Erythroblast (primary cell): Measurements from ENCODE around the gene KCNG2.

Experiments
- DNase-seq, 2 experiments: peaks; one replicate each; lab custom pipeline; 2025; lab: John Stamatoyannopoulos, UW
- GATA1 ChIP-seq: IDR thresholded peaks from 2 replicates; pipeline ENCODE4 v1.6.1; 2011; ENCODE audit warnings: low read depth, mild to moderate bottlenecking, control low read depth, low read length, moderate library complexity
- POLR2A ChIP-seq: IDR thresholded peaks from 2 replicates; pipeline ENCODE4 v1.6.1; 2011; ENCODE audit warnings: mild to moderate bottlenecking, low read length

KCNG2 gene

GRCh38 chr18:79879566-79879965 is 81.8 kb downstream of the KCNG2 start:
- no peak for DNase-seq
- no peak for TF ChIP-seq GATA1
- TF ChIP-seq POLR2A: no peak

GRCh38 chr18:79881695-79882094 is 84.0 kb downstream of the KCNG2 start:
- no peak for DNase-seq
- no peak for TF ChIP-seq GATA1
- TF ChIP-seq POLR2A: no peak

- TF ChIP-seq POLR2A: no peak
- TF ChIP-seq GATA1: no peak
Measured at GRCh38 chr18:79882522-79883241, 84.9 kb downstream of the KCNG2 start.

GRCh38 chr18:79883461-79884293 is 85.9 kb downstream of the KCNG2 start:
- no peak for DNase-seq
- TF ChIP-seq GATA1 (no peak), POLR2A (no peak)

More at GRCh38 chr18:79882522-79883241, 84.9 kb downstream of the KCNG2 start:
- no peak for DNase-seq

- no peak for DNase-seq
- TF ChIP-seq POLR2A: no peak
- no peak for TF ChIP-seq GATA1
Measured at GRCh38 chr18:79884294-79884962, 86.7 kb downstream of the KCNG2 start.

GRCh38 chr18:79884963-79885728 is 87.4 kb downstream of the KCNG2 start:
- DNase-seq: no peak
- no peak for TF ChIP-seq GATA1
- no peak for TF ChIP-seq POLR2A

GRCh38 chr18:79887181-79888000 is 89.7 kb downstream of the KCNG2 start:
- DNase-seq: no peak
- TF ChIP-seq GATA1: no peak

- DNase-seq: no peak
- no peak for TF ChIP-seq GATA1
- no peak for TF ChIP-seq POLR2A
Measured at GRCh38 chr18:79888016-79888415, 90.3 kb downstream of the KCNG2 start.

GRCh38 chr18:79889569-79889968 is 91.8 kb downstream of the KCNG2 start:
- no peak for TF ChIP-seq GATA1
- no peak for TF ChIP-seq POLR2A
- DNase-seq: no peak

GRCh38 chr18:79890674-79891073 is 92.9 kb downstream of the KCNG2 start:
- no peak for DNase-seq
- TF ChIP-seq GATA1: no peak
- no peak for TF ChIP-seq POLR2A

GRCh38 chr18:79896738-79897137 is 99.0 kb downstream of the KCNG2 start:
- TF ChIP-seq GATA1: no peak
- no peak for TF ChIP-seq POLR2A

GRCh38 chr18:79897940-79898625 is 100.3 kb downstream of the KCNG2 start:
- TF ChIP-seq POLR2A: no peak
- no peak for DNase-seq

More at GRCh38 chr18:79896738-79897137, 99.0 kb downstream of the KCNG2 start:
- DNase-seq: peak; percentile 28 to 52
